ENCODE data around the gene MIS18A. TPM values are rescaled to one million over a fixed set of nuclear protein-coding genes. Genes with fewer than 3 reads are reported as not detected.
"Not testable (repeated sequence)": the region's sequence is repeated elsewhere in the genome, so short reads cannot be mapped to it uniquely, and the experiment has no call there.

MIS18A gene
- total RNA-seq, 1 donor from 2014 or later, result 26.8 TPM

GRCh38 chr21:32260130-32260529 is 18.7 kb downstream of the MIS18A start:
- no peaks in the 10 kb centered on the region for H3K4me1 Mint-ChIP-seq (ENCODE audit: low read depth)
- no peak overlapping the region for H3K4me3 Mint-ChIP-seq
- no peak overlapping the region for H3K27ac Mint-ChIP-seq
- no peaks in the 10 kb centered on the region for H3K36me3 Mint-ChIP-seq (ENCODE audit: low read depth)
- H3K9me3 Mint-ChIP-seq, result no peaks in the 10 kb centered on the region
- DNase-seq (ENCODE audit: low spot score), result no peak
- H3K27me3 Mint-ChIP-seq (ENCODE audit: insufficient read depth), result peaks cover 7% of the 10 kb centered on the region
- intact Hi-C loops (cut with micrococcal nuclease), result no loop called here

GRCh38 chr21:32258786-32259048 is 20.1 kb downstream of the MIS18A start:
- not testable (repeated sequence) for H3K27ac Mint-ChIP-seq; H3K4me1 Mint-ChIP-seq (ENCODE audit: low read depth); DNase-seq (ENCODE audit: low spot score); H3K36me3 Mint-ChIP-seq (ENCODE audit: low read depth); H3K4me3 Mint-ChIP-seq; H3K27me3 Mint-ChIP-seq (ENCODE audit: insufficient read depth); H3K9me3 Mint-ChIP-seq
- intact Hi-C loops (cut with micrococcal nuclease), result loop anchor here (1.0 to 5.0 kb wide), 3 partner anchors 161 to 472 kb away; no protein-coding TSS in a partner anchor

GRCh38 chr21:32257962-32258785 is 20.7 kb downstream of the MIS18A start:
- Mint-ChIP-seq H3K27me3 (ENCODE audit: insufficient read depth) (peaks cover 7% of the 10 kb centered on the region), H3K4me1 (ENCODE audit: low read depth) (no peaks in the 10 kb centered on the region), H3K36me3 (ENCODE audit: low read depth) (no peaks in the 10 kb centered on the region), H3K4me3 (no peak overlapping the region), H3K9me3 (no peaks in the 10 kb centered on the region), H3K27ac (no peak overlapping the region)
- intact Hi-C loops (cut with micrococcal nuclease), result loop anchor here (1.0 to 5.0 kb wide), 3 partner anchors 161 to 472 kb away; no protein-coding TSS in a partner anchor
- DNase-seq (ENCODE audit: low spot score), result peak; percentile 15

GRCh38 chr21:32256873-32257620 is 21.8 kb downstream of the MIS18A start:
- Mint-ChIP-seq H3K36me3 (ENCODE audit: low read depth) (no peaks in the 10 kb centered on the region), H3K27ac (no peak overlapping the region), H3K4me1 (ENCODE audit: low read depth) (no peaks in the 10 kb centered on the region), H3K27me3 (ENCODE audit: insufficient read depth) (peaks cover 7% of the 10 kb centered on the region), H3K4me3 (no peak overlapping the region), H3K9me3 (no peaks in the 10 kb centered on the region)
- no peak for DNase-seq (ENCODE audit: low spot score)
- intact Hi-C loops (cut with micrococcal nuclease), result loop anchor here (5.0 kb wide), 1 partner anchor 160 kb away; no protein-coding TSS in a partner anchor

GRCh38 chr21:32256251-32256650 is 22.6 kb downstream of the MIS18A start:
- intact Hi-C loops (cut with micrococcal nuclease), result loop anchor here (5.0 kb wide), 1 partner anchor 159 kb away; no protein-coding TSS in a partner anchor
- no peak overlapping the region for H3K27ac Mint-ChIP-seq

GRCh38 chr21:32253215-32253641 is 25.6 kb downstream of the MIS18A start:
- H3K27me3 Mint-ChIP-seq (ENCODE audit: insufficient read depth), result peaks cover 7% of the 10 kb centered on the region
- H3K9me3 Mint-ChIP-seq, result peaks cover 16% of the 10 kb centered on the region
- no peak for DNase-seq (ENCODE audit: low spot score)
- no peaks in the 10 kb centered on the region for H3K36me3 Mint-ChIP-seq (ENCODE audit: low read depth)
- no peak overlapping the region for H3K27ac Mint-ChIP-seq
- no peak overlapping the region for H3K4me3 Mint-ChIP-seq
- H3K4me1 Mint-ChIP-seq (ENCODE audit: low read depth), result no peaks in the 10 kb centered on the region
- intact Hi-C loops (cut with micrococcal nuclease), result no loop called here

More at GRCh38 chr21:32256251-32256650, 22.6 kb downstream of the MIS18A start:
- H3K4me1 Mint-ChIP-seq (ENCODE audit: low read depth), result no peaks in the 10 kb centered on the region
- peaks cover 4% of the 10 kb centered on the region for H3K9me3 Mint-ChIP-seq
- H3K27me3 Mint-ChIP-seq (ENCODE audit: insufficient read depth), result peaks cover 7% of the 10 kb centered on the region
- DNase-seq (ENCODE audit: low spot score), result no peak
- no peaks in the 10 kb centered on the region for H3K36me3 Mint-ChIP-seq (ENCODE audit: low read depth)
- no peak overlapping the region for H3K4me3 Mint-ChIP-seq

GRCh38 chr21:32252136-32252535 is 26.7 kb downstream of the MIS18A start:
- no peak for DNase-seq (ENCODE audit: low spot score)
- H3K27ac Mint-ChIP-seq, result no peak overlapping the region
- H3K9me3 Mint-ChIP-seq, result peaks cover 16% of the 10 kb centered on the region
- no peak overlapping the region for H3K4me3 Mint-ChIP-seq
- intact Hi-C loops (cut with micrococcal nuclease), result no loop called here
- no peaks in the 10 kb centered on the region for H3K36me3 Mint-ChIP-seq (ENCODE audit: low read depth)
- H3K27me3 Mint-ChIP-seq (ENCODE audit: insufficient read depth), result peaks cover 6% of the 10 kb centered on the region
- H3K4me1 Mint-ChIP-seq (ENCODE audit: low read depth), result no peaks in the 10 kb centered on the region

- Mint-ChIP-seq H3K27ac (no peak overlapping the region), H3K4me1 (ENCODE audit: low read depth) (no peaks in the 10 kb centered on the region), H3K4me3 (no peak overlapping the region), H3K9me3 (peaks cover 16% of the 10 kb centered on the region), H3K27me3 (ENCODE audit: insufficient read depth) (peaks cover 5% of the 10 kb centered on the region), H3K36me3 (ENCODE audit: low read depth) (no peaks in the 10 kb centered on the region)
- no peak for DNase-seq (ENCODE audit: low spot score)
- intact Hi-C loops (cut with micrococcal nuclease), result no loop called here
Observed at GRCh38 chr21:32249511-32250280, 29.2 kb downstream of the MIS18A start.

GRCh38 chr21:32248571-32249461 is 30.0 kb downstream of the MIS18A start:
- H3K36me3 Mint-ChIP-seq (ENCODE audit: low read depth), result no peaks in the 10 kb centered on the region
- H3K9me3 Mint-ChIP-seq, result peaks cover 16% of the 10 kb centered on the region
- H3K27ac Mint-ChIP-seq, result no peak overlapping the region
- DNase-seq (ENCODE audit: low spot score), result no peak
- peaks cover 7% of the 10 kb centered on the region for H3K27me3 Mint-ChIP-seq (ENCODE audit: insufficient read depth)
- H3K4me3 Mint-ChIP-seq, result no peak overlapping the region
- intact Hi-C loops (cut with micrococcal nuclease), result no loop called here
- no peaks in the 10 kb centered on the region for H3K4me1 Mint-ChIP-seq (ENCODE audit: low read depth)

- intact Hi-C loops (cut with micrococcal nuclease), result no loop called here
- Mint-ChIP-seq H3K9me3 (peaks cover 16% of the 10 kb centered on the region), H3K27me3 (ENCODE audit: insufficient read depth) (peaks cover 7% of the 10 kb centered on the region), H3K36me3 (ENCODE audit: low read depth) (no peaks in the 10 kb centered on the region), H3K27ac (no peak overlapping the region), H3K4me3 (no peak overlapping the region), H3K4me1 (ENCODE audit: low read depth) (peaks cover under 1% of the 10 kb centered on the region)
- no peak for DNase-seq (ENCODE audit: low spot score)
Observed at GRCh38 chr21:32246571-32247140, 32.2 kb downstream of the MIS18A start.

GRCh38 chr21:32245971-32246370 is 32.9 kb downstream of the MIS18A start:
- Mint-ChIP-seq H3K27me3 (ENCODE audit: insufficient read depth) (peaks cover 9% of the 10 kb centered on the region), H3K27ac (no peak overlapping the region), H3K4me3 (no peak overlapping the region), H3K4me1 (ENCODE audit: low read depth) (peaks cover 7% of the 10 kb centered on the region), H3K9me3 (peaks cover 10% of the 10 kb centered on the region), H3K36me3 (ENCODE audit: low read depth) (no peaks in the 10 kb centered on the region)
- intact Hi-C loops (cut with micrococcal nuclease), result no loop called here
- DNase-seq (ENCODE audit: low spot score), result no peak

All from activated T-helper 1 cell treated with anti-CD3 and anti-CD28 coated beads, Interleukin-12 subunit alpha, Interleukin-12 subunit beta, Interleukin-2, Interleukin-4 antibody, amounts not matched to agents 30 ng/mL and 10 ng/mL and 1 ng/mL, durations not matched to agents 14 hours and 24 hours and 36 hours (primary cell).